ENCODE data around the gene CTSL. TPM values are rescaled to one million over a fixed set of nuclear protein-coding genes. Genes with fewer than 3 reads are reported as not detected.
"Not testable (repeated sequence)": the region's sequence is repeated elsewhere in the genome, so short reads cannot be mapped to it uniquely, and the experiment has no call there.

The CTSL gene
- total RNA-seq, 3 donors from 2014 or later = 10.9 to 14.4 (median 13.2) TPM

DNA sequence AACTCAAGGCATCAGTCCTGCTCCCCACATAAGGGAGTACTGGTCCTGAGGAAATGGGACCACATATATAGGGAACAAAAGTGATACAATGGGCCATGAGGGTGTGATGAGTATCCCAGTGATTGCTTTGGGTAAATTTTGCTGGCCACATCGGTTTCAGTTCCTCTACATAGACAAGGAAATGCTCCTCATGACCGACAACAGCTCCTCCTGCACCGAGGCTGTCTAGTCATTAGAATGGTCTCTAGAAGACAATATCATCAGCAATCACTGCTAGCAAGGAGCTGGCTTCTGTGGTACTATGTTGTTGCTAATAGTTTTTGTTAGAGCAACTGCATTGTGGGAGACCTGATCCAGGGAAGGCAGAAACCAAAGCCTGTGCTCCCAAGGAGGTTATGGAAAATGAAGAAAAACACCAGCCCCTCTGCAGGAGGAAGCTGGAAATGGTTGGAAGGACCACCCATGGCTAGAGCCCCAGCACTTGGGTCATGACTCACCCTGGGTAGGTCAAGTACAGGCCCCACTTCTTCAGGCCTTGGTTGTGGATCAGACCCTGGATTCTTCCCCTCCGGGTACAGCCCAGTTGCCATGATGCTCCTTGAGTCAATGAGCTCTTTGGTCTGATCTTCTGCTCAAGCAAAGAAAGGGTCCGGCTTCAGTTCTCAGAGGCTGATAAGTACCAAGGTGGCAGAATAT lies 3.4 kb upstream of the CTSL start:
- no peak for DNase-seq

DNA sequence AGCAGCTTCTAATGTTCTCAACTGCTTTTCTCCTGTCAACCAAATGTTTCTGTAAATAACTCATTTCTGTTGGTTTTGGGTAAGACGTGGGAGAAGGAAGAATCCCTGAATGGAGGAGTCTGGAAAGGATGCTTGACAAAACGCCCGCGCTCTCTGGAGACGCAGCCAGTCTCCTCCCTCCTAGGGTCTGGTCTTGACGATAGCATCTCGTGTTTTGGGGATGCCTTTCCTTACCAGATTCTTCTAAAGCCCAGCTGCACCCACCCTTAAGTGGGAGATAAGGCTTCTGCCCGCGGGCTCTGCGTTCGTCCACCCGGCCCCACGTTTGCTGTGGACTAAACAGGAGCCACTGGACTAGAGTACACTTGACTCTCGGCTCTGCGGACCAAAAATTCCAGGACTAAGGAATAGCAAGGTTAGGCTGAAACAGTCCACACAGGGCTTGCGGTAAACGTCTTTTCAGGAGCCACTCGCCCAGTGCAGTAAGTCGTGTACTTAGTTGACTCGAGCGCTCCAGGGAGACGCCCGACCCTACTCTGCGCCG lies 491 bp upstream of the CTSL start:
- H3K27me3 Mint-ChIP-seq (ENCODE audit: low read depth) = peaks cover 17% of the 10 kb centered on the region
- DNase-seq = no peak
- peaks cover 7% of the 10 kb centered on the region for H3K36me3 Mint-ChIP-seq (ENCODE audit: insufficient read depth)
- peaks cover 18% of the 10 kb centered on the region for H3K4me1 Mint-ChIP-seq (ENCODE audit: low read depth)
- ATAC-seq = no peak
- H3K4me3 Mint-ChIP-seq = peak overlapping the region; percentile 88
- no peaks in the 10 kb centered on the region for H3K9me3 Mint-ChIP-seq

More for the DNA sequence above, 3.4 kb upstream of the CTSL start:
- no peak overlapping the region for H3K4me3 Mint-ChIP-seq
- no peaks in the 10 kb centered on the region for H3K36me3 Mint-ChIP-seq (ENCODE audit: insufficient read depth)
- H3K9me3 Mint-ChIP-seq = no peaks in the 10 kb centered on the region
- H3K4me1 Mint-ChIP-seq (ENCODE audit: low read depth) = peaks cover 5% of the 10 kb centered on the region
- peaks cover 17% of the 10 kb centered on the region for H3K27me3 Mint-ChIP-seq (ENCODE audit: low read depth)
- no peak for ATAC-seq

DNA sequence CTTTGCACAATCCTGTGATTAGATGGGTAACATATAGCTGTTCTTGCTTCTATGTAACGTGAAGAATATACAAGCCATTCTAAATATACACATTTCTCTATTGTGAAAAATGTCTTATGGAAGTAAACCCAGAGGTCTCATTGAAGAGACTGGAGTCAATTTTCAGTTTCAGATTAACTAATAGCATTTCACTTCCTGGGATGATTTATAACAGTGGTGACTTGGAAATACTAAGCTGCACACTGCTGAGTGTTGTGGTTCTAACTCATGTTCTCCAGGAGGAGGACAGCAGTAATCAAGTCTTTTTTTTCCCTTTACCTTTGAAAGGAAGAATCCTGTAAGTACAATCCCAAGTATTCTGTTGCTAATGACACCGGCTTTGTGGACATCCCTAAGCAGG lies 3.3 kb downstream of the CTSL start:
- Mint-ChIP-seq H3K9me3 (no peaks in the 10 kb centered on the region), H3K4me1 (ENCODE audit: low read depth) (peaks cover 18% of the 10 kb centered on the region), H3K36me3 (ENCODE audit: insufficient read depth) (peaks cover 11% of the 10 kb centered on the region), H3K4me3 (no peak overlapping the region), H3K27me3 (ENCODE audit: low read depth) (peaks cover 24% of the 10 kb centered on the region)
- DNase-seq (no peak), ATAC-seq (no peak)

DNA sequence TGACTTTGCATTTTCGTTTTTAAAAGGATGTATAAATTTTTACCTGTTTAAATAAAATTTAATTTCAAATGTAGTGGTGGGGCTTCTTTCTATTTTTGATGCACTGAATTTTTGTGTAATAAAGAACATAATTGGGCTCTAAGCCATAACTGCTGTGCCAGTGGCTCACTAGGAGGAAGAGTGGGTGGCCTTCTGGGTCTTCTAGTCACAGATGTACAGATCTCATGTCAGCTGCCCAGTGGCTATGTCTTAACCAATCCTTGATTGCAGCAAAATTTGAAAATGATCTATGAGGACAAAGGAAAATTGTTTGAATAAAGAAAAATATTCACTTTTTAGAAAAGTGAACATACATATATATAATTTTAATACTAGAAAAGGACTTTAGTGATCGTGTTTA lies 5.4 kb downstream of the CTSL start:
- peaks cover 13% of the 10 kb centered on the region for H3K4me1 Mint-ChIP-seq (ENCODE audit: low read depth)
- H3K36me3 Mint-ChIP-seq (ENCODE audit: insufficient read depth) = peaks cover 11% of the 10 kb centered on the region
- H3K4me3 Mint-ChIP-seq = no peak overlapping the region
- H3K27me3 Mint-ChIP-seq (ENCODE audit: low read depth) = peaks cover 14% of the 10 kb centered on the region
- H3K9me3 Mint-ChIP-seq = no peaks in the 10 kb centered on the region
- no peak for DNase-seq
- no peak for ATAC-seq

DNA sequence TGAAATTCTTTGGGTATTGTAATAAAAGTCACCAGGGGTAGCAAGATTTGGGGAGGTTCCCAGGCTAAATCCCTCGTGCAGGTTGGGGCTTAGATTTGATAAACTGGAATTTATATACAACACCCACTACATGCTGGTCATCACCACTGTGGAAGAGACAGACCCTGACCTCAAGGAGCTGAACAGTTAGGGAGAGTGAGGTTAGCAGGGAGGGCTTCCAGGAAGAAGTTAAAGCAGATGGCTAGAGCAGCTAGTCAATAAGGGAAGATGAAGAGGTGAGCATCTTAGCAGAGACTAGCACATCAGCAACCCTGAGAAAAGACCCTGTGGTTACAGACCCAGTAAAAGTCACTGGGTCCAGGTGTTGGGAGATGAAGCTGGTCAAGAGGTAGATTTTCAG lies 6.4 kb downstream of the CTSL start:
- H3K4me1 Mint-ChIP-seq (ENCODE audit: low read depth) = peaks cover 13% of the 10 kb centered on the region
- H3K4me3 Mint-ChIP-seq = no peak overlapping the region
- peaks cover 11% of the 10 kb centered on the region for H3K27me3 Mint-ChIP-seq (ENCODE audit: low read depth)
- H3K9me3 Mint-ChIP-seq = no peaks in the 10 kb centered on the region
- DNase-seq = no peak
- H3K36me3 Mint-ChIP-seq (ENCODE audit: insufficient read depth) = peaks cover 11% of the 10 kb centered on the region
- no peak for ATAC-seq

DNA sequence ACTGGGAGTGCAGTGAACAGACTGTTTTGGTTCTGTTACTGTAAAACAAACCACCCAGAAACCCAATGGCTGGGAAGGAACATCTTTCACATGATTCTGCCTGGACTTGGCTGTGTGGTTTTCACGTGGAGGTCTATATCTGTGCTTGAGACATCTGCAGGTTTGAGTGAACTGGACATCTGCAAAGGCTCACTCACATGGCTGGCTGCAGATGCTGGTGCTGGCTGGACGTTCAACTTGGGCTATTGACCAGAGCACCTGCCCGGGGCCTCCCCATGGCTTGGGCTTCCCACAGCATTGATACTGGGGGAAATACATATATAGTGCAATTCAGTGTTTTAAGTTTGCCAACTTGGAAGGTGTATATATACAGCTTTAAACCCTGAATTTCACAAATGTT lies 6.8 kb downstream of the CTSL start:
- ATAC-seq (no peak), DNase-seq (no peak)
- Mint-ChIP-seq H3K9me3 (no peaks in the 10 kb centered on the region), H3K27me3 (ENCODE audit: low read depth) (peaks cover 11% of the 10 kb centered on the region), H3K4me1 (ENCODE audit: low read depth) (peaks cover 11% of the 10 kb centered on the region), H3K36me3 (ENCODE audit: insufficient read depth) (peaks cover 10% of the 10 kb centered on the region), H3K4me3 (no peak overlapping the region)

GRCh38 chr9:87733273-87734052 lies 7.5 kb downstream of the CTSL start:
- ATAC-seq (no peak), DNase-seq (no peak)
- peaks cover 6% of the 10 kb centered on the region for H3K4me1 Mint-ChIP-seq (ENCODE audit: low read depth)
- no peaks in the 10 kb centered on the region for H3K9me3 Mint-ChIP-seq
- peaks cover 11% of the 10 kb centered on the region for H3K27me3 Mint-ChIP-seq (ENCODE audit: low read depth)
- H3K4me3 Mint-ChIP-seq = no peak overlapping the region
- peaks cover 6% of the 10 kb centered on the region for H3K36me3 Mint-ChIP-seq (ENCODE audit: insufficient read depth)

GRCh38 chr9:87734106-87734505 lies 8.2 kb downstream of the CTSL start:
- Mint-ChIP-seq H3K4me3 (no peak overlapping the region), H3K9me3 (no peaks in the 10 kb centered on the region), H3K27me3 (ENCODE audit: low read depth) (peaks cover 11% of the 10 kb centered on the region), H3K36me3 (ENCODE audit: insufficient read depth) (peaks cover 6% of the 10 kb centered on the region), H3K4me1 (ENCODE audit: low read depth) (no peaks in the 10 kb centered on the region)
- no peak for ATAC-seq
- DNase-seq = no peak

DNA sequence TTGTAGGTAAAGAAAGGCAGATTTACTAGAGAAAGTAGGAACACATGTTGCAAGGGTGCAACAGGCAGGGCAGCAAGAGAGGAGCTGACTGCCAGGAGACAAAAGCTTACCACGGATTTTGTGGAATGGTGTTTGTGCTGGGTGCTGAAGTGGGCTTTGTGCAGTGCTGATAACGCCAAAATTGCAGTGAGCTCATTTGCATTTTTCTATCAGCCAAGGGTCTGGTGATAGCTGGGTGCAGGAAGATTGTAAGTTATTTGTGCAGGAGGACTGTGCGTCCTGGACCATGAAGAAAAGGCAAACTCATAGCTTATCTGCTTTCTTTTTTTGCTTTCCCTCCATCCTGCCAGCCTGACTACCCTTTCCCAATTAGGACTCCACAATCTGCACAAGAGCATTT lies 13.6 kb downstream of the CTSL start:
- ATAC-seq (no peak), DNase-seq (no peak)
- Mint-ChIP-seq H3K4me1 (ENCODE audit: low read depth) (peaks cover 2% of the 10 kb centered on the region), H3K36me3 (ENCODE audit: insufficient read depth) (no peaks in the 10 kb centered on the region), H3K27me3 (ENCODE audit: low read depth) (peaks cover 5% of the 10 kb centered on the region), H3K9me3 (no peaks in the 10 kb centered on the region), H3K4me3 (no peak overlapping the region)

DNA sequence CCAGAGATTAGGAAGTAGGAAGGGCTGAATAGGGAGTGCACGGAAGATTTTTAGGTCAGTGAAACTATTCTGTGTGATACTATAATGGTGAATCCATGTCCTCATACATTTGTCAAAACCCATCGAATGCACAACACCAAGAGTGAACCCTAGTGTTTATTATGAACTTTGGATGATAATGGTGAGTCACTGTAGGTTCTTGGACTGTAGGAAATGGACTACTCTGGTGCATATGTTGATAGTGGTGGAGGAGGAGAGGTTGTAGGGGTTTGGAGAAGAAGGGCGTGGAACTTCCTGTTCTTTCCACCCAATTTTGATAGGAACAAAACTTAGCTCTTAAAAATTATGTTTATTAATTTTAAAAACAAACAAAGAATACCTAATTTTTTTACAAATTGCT lies 14.3 kb downstream of the CTSL start:
- Mint-ChIP-seq H3K27me3 (ENCODE audit: low read depth) (peaks cover 4% of the 10 kb centered on the region), H3K4me1 (ENCODE audit: low read depth) (peaks cover 2% of the 10 kb centered on the region), H3K36me3 (ENCODE audit: insufficient read depth) (no peaks in the 10 kb centered on the region), H3K4me3 (no peak overlapping the region), H3K9me3 (no peaks in the 10 kb centered on the region)
- ATAC-seq = no peak
- DNase-seq = no peak

GRCh38 chr9:87741326-87741725 lies 15.4 kb downstream of the CTSL start:
- no peak overlapping the region for H3K4me3 Mint-ChIP-seq
- no peak for ATAC-seq
- H3K9me3 Mint-ChIP-seq = no peaks in the 10 kb centered on the region
- DNase-seq = no peak
- peaks cover 2% of the 10 kb centered on the region for H3K27me3 Mint-ChIP-seq (ENCODE audit: low read depth)
- no peaks in the 10 kb centered on the region for H3K36me3 Mint-ChIP-seq (ENCODE audit: insufficient read depth)
- H3K4me1 Mint-ChIP-seq (ENCODE audit: low read depth) = peaks cover 2% of the 10 kb centered on the region

DNA sequence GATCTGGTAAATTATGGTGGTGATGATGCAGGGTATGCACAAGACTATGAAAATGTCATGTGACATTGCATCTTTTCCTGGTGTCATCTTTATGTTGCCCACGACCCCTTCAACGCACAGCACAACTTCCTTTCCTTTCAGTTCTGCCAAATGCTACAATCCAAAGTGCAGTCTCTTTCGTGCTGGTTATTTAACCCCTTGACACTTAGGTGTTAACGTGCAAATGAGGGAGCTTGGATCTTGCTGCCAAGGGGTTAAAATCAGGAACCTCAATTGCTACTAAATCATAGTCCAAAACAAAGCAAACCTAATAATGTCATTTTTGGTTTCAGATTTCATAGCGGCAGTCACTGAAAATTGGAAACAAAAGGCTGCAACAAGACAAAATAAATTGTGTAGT lies 16.0 kb downstream of the CTSL start:
- ATAC-seq = no peak

DNA sequence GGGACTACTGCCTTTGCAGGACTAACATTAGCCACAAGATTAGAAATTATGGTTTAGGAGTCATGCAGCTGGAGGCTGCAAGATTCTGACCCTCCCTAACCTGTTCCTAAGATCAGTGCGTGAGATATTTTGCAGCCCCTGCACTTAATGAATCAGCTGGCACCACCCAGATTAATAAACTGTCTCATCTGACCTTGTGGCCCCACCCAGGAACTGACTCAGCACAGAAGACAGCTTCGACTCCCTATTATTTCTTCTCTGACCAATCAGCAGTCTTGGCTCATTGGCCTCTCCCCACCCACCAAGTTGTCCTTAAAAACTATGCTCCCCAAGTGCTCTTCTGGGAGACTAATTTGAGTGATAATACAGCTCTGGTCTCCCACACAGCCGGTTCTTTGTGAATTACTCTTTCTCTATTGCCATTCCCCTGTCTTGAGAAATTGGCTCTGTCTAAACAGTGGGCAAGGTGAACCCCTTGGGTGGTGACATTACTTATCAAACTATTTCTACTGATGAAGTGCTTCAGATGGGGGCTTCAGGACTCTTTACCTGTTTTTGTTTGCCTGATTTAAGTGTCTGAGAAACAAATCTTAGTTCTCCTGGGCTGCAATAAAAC lies 17.0 kb downstream of the CTSL start:
- no peak for DNase-seq
- no peaks in the 10 kb centered on the region for H3K9me3 Mint-ChIP-seq
- no peaks in the 10 kb centered on the region for H3K36me3 Mint-ChIP-seq (ENCODE audit: insufficient read depth)
- H3K27me3 Mint-ChIP-seq (ENCODE audit: low read depth) = peaks cover 5% of the 10 kb centered on the region
- ATAC-seq = no peak
- H3K4me3 Mint-ChIP-seq = no peak overlapping the region
- peaks cover 2% of the 10 kb centered on the region for H3K4me1 Mint-ChIP-seq (ENCODE audit: low read depth)

More for the DNA sequence above, 16.0 kb downstream of the CTSL start:
- DNase-seq = no peak
- Mint-ChIP-seq H3K36me3 (ENCODE audit: insufficient read depth) (no peaks in the 10 kb centered on the region), H3K4me3 (no peak overlapping the region), H3K4me1 (ENCODE audit: low read depth) (peaks cover 2% of the 10 kb centered on the region), H3K27me3 (ENCODE audit: low read depth) (peaks cover 4% of the 10 kb centered on the region), H3K9me3 (no peaks in the 10 kb centered on the region)

DNA sequence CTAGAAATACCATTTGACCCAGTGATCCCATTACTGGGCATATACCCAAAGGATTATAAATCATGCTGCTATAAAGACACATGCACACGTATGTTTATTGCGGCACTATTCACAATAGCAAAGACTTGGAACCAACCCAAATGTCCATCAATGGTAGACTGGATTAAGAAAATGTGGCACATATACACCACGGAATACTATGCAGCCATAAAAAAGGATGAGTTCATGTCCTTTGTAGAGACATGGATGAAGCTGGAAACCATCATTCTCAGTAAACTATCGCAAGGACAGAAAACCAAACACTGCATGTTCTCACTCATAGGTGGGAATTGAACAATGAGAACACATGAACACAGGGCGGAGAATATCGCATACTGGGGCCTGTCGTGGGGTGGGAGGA lies 18.3 kb downstream of the CTSL start:
- H3K4me3 Mint-ChIP-seq; ATAC-seq; DNase-seq; H3K9me3 Mint-ChIP-seq; H3K36me3 Mint-ChIP-seq (ENCODE audit: insufficient read depth); H3K4me1 Mint-ChIP-seq (ENCODE audit: low read depth): not testable (repeated sequence)
- H3K27me3 Mint-ChIP-seq (ENCODE audit: low read depth) = peaks cover 11% of the 10 kb centered on the region

Measured in activated T-cell treated with anti-CD3 and anti-CD28 coated beads, Interleukin-2, amount 50 U/mL, for 4 hours (primary cell).